HG03558 (cell line): ENCODE measurements around the gene ZNF566.
"Not testable (repeated sequence)": the region's sequence is repeated elsewhere in the genome, so short reads cannot be mapped to it uniquely, and the experiment has no call there.

Experiments
- ATAC-seq: cut with Tn5 transposase; IDR thresholded peaks from one replicate; pipeline ENCODE4 v1.9.1; 2021; ENCODE audit warnings: moderate number of reproducible peaks; ENCODE audit not compliant: unreplicated experiment; ENCODE audit errors: extremely low read depth

The ZNF566 gene

GRCh38 chr19:36489118-36489919 is at the start of gene ZNF566:
TSS of gene ZNF566 (minus strand) at chr19:36489561. CDS start at chr19:36476557, 13,004 bp downstream.
- peak; percentile 63 for ATAC-seq

- ATAC-seq = peak; percentile 15
These were observed 39.7 kb upstream of the ZNF566 start for GRCh38 chr19:36528921-36529518.

GRCh38 chr19:36528194-36528920 is 39.0 kb upstream of the ZNF566 start, which contains the start of gene ZNF260:
TSS of gene ZNF260 (minus strand) at chr19:36528271. CDS start at chr19:36515238, 13,033 bp downstream.
- ATAC-seq = peak; percentile 58

- no peak for ATAC-seq
These were observed 38.5 kb upstream of the ZNF566 start for GRCh38 chr19:36527873-36528193.

- no peak for ATAC-seq
These were observed 38.0 kb upstream of the ZNF566 start for GRCh38 chr19:36527341-36527740.

- no peak for ATAC-seq
These were observed 37.2 kb upstream of the ZNF566 start for GRCh38 chr19:36526581-36526980.

GRCh38 chr19:36524617-36525016 is 35.3 kb upstream of the ZNF566 start:
- ATAC-seq = no peak

GRCh38 chr19:36514012-36514612 is 24.8 kb upstream of the ZNF566 start:
- no peak for ATAC-seq

GRCh38 chr19:36508325-36508724 is 19.0 kb upstream of the ZNF566 start:
- ATAC-seq = no peak

GRCh38 chr19:36501973-36502372 is 12.6 kb upstream of the ZNF566 start:
- no peak for ATAC-seq

GRCh38 chr19:36497001-36497400 is 7.6 kb upstream of the ZNF566 start:
- no peak for ATAC-seq

- ATAC-seq = not testable (repeated sequence)
These were observed 3.5 kb upstream of the ZNF566 start for GRCh38 chr19:36492689-36493453.

- ATAC-seq = not testable (repeated sequence)
These were observed 1.5 kb upstream of the ZNF566 start for GRCh38 chr19:36490846-36491245.

- ATAC-seq = no peak
These were observed 607 bp upstream of the ZNF566 start for GRCh38 chr19:36489920-36490415.

- ATAC-seq = no peak
These were observed 579 bp downstream of the ZNF566 start for GRCh38 chr19:36488846-36489117.

- ATAC-seq = no peak
These were observed 1.1 kb downstream of the ZNF566 start for GRCh38 chr19:36488118-36488845.

GRCh38 chr19:36483653-36484052 is 5.7 kb downstream of the ZNF566 start:
- no peak for ATAC-seq

GRCh38 chr19:36482876-36483275 is 6.5 kb downstream of the ZNF566 start:
- ATAC-seq = no peak

GRCh38 chr19:36460046-36460445 is 29.3 kb downstream of the ZNF566 start:
- ATAC-seq = no peak
